Breast epithelium (tissue), 3 donors: ENCODE data around the gene C7orf57.

ENCODE experiments used
- CTCF ChIP-seq, 3 donors: fragments of 450-650 bp; IDR thresholded peaks; one replicate each; pipeline ENCODE4 v1.5.1; 2016 to 2017; ENCODE audit warnings: antibody characterized with exemption in 3 of 3, mild to moderate bottlenecking in 3 of 3, moderate library complexity in 3 of 3
- POLR2AphosphoS5 ChIP-seq, 3 donors: sonication (generic); formaldehyde crosslinking; IDR thresholded peaks; one replicate each; pipeline ENCODE4 v1.6.1; 2017; ENCODE audit warnings: antibody characterized with exemption in 3 of 3

- TF ChIP-seq CTCF (IDR thresholded peaks at IDR 0.05) (no peak), POLR2AphosphoS5 (IDR thresholded peaks at IDR 0.05) (no peak)
Observed at GRCh38 chr7:48102530-48102929, 67.2 kb downstream of the C7orf57 start.
